ENCODE results near the gene IL21.

Gene IL21

DNA sequence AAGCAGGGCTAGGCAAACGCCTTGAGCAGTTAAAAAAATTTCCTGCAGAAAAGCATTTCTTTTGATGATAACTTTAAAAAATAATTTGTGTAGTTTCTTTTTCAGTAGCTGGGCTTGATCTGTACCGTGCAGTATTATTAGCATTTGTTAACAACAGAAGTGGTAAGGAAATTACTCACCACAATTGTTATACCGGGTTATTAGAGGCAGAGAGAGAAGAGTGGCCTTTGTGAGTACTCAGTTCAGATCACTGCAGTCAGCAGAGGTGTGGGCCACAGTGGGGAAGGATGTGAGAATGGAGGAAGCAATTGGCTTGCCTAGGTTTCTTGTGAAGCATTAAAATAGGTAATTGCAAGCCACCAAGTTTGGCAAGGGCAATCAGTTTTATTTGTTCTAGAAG lies 14.3 kb upstream of the IL21 start:
- H2AFZ ChIP-seq (ENCODE audit: low read length): no peak overlapping the region
- no peaks in the 10 kb centered on the region for H3K4me1 ChIP-seq (ENCODE audit: insufficient read depth, low read length, poor library complexity, severe bottlenecking)

GRCh38 chr4:122633211-122633610 lies 12.3 kb upstream of the IL21 start:
- no peak overlapping the region for H3K4me2 ChIP-seq (ENCODE audit: low read depth, low read length, poor library complexity, severe bottlenecking)
- H3K79me2 ChIP-seq (ENCODE audit: insufficient read depth, low read length): no peaks in the 10 kb centered on the region
- H3K36me3 ChIP-seq (ENCODE audit: insufficient read depth, low read length): no peaks in the 10 kb centered on the region
- no peaks in the 10 kb centered on the region for H3F3A ChIP-seq (ENCODE audit: low read depth)
- H3K9me2 ChIP-seq (replicated peaks; ENCODE audit: low read depth, low read length): no peaks in the 10 kb centered on the region
- no peak overlapping the region for H3K4me3 ChIP-seq (ENCODE audit: low read length, poor library complexity, severe bottlenecking)
- no peaks in the 10 kb centered on the region for H4K20me1 ChIP-seq (ENCODE audit: insufficient read depth, low read length, poor library complexity, severe bottlenecking)
- H3K9me3 ChIP-seq (ENCODE audit: insufficient read depth, low read depth, low read length): no peaks in the 10 kb centered on the region
- H2AFZ ChIP-seq (ENCODE audit: low read length): no peak overlapping the region
- no peak overlapping the region for H3K9ac ChIP-seq (ENCODE audit: low read depth, low read length, poor library complexity, severe bottlenecking)
- no peaks in the 10 kb centered on the region for H3K4me1 ChIP-seq (ENCODE audit: insufficient read depth, low read length, poor library complexity, severe bottlenecking)
- TF ChIP-seq, protein P1, sequence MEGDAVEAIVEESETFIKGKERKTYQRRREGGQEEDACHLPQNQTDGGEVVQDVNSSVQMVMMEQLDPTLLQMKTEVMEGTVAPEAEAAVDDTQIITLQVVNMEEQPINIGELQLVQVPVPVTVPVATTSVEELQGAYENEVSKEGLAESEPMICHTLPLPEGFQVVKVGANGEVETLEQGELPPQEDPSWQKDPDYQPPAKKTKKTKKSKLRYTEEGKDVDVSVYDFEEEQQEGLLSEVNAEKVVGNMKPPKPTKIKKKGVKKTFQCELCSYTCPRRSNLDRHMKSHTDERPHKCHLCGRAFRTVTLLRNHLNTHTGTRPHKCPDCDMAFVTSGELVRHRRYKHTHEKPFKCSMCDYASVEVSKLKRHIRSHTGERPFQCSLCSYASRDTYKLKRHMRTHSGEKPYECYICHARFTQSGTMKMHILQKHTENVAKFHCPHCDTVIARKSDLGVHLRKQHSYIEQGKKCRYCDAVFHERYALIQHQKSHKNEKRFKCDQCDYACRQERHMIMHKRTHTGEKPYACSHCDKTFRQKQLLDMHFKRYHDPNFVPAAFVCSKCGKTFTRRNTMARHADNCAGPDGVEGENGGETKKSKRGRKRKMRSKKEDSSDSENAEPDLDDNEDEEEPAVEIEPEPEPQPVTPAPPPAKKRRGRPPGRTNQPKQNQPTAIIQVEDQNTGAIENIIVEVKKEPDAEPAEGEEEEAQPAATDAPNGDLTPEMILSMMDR (conservative IDR thresholded peaks at IDR 0.05; ENCODE audit: low read length): no peak
- TF ChIP-seq EZH2phosphoT487 (IDR thresholded peaks at IDR 0.05; ENCODE audit: borderline replicate concordance): no peak
- peaks cover 5% of the 10 kb centered on the region for H3K27me3 ChIP-seq (ENCODE audit: insufficient read depth, low read length, poor library complexity, severe bottlenecking)

More for the DNA sequence above, 14.3 kb upstream of the IL21 start:
- Histone ChIP-seq H3F3A (ENCODE audit: low read depth) (no peaks in the 10 kb centered on the region), H3K4me3 (ENCODE audit: low read length, poor library complexity, severe bottlenecking) (no peak overlapping the region), H4K20me1 (ENCODE audit: insufficient read depth, low read length, poor library complexity, severe bottlenecking) (no peaks in the 10 kb centered on the region), H3K9me2 (replicated peaks; ENCODE audit: low read depth, low read length) (no peaks in the 10 kb centered on the region), H3K4me2 (ENCODE audit: low read depth, low read length, poor library complexity, severe bottlenecking) (no peak overlapping the region), H3K9me3 (ENCODE audit: insufficient read depth, low read depth, low read length) (no peaks in the 10 kb centered on the region), H3K9ac (ENCODE audit: low read depth, low read length, poor library complexity, severe bottlenecking) (no peak overlapping the region), H3K79me2 (ENCODE audit: insufficient read depth, low read length) (no peaks in the 10 kb centered on the region), H3K27me3 (ENCODE audit: insufficient read depth, low read length, poor library complexity, severe bottlenecking) (peaks cover 5% of the 10 kb centered on the region), H3K36me3 (ENCODE audit: insufficient read depth, low read length) (no peaks in the 10 kb centered on the region)
- TF ChIP-seq, protein P1 (conservative IDR thresholded peaks at IDR 0.05; ENCODE audit: low read length): no peak
- no peak for TF ChIP-seq EZH2phosphoT487 (IDR thresholded peaks at IDR 0.05; ENCODE audit: borderline replicate concordance)

DNA sequence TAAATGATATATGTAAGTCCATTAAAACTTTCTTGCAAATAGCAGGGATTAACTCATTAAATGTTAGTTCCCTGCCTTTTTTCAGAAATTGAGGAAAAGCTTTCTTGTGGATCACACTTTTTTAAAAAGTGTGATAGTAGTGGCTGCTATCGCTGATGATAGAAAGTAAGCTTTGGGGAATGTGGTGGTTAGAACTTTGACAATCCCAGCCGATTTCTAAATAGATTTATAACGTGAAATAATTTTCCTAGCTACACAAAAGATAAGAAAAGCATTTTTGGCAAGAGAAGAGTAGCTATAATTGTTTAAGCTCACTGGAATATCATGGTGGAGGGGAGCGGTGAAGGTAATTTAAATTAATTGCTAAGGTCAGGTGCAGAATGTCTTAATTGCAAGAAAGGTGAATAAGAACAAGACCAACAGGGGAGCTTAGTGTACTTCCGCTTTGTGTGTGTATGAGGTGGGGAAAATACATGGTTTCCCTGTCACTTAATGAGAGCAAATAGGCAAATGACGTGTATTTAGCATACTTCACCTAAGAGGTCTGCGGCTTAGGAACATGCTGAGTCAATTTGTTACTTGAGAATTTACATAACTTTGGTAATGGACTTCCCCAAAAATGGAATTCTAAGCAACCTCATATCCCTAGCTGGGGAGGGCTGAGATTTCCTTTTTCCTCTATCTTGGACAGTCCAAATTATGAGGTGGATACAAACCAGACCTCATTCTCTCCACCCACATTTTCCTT lies 11.7 kb upstream of the IL21 start:
- H3K9me3 ChIP-seq (ENCODE audit: insufficient read depth, low read depth, low read length): no peaks in the 10 kb centered on the region
- H3K9ac ChIP-seq (ENCODE audit: low read depth, low read length, poor library complexity, severe bottlenecking): no peak overlapping the region
- peaks cover 5% of the 10 kb centered on the region for H3K27me3 ChIP-seq (ENCODE audit: insufficient read depth, low read length, poor library complexity, severe bottlenecking)
- H3F3A ChIP-seq (ENCODE audit: low read depth): no peaks in the 10 kb centered on the region
- H3K9me2 ChIP-seq (replicated peaks; ENCODE audit: low read depth, low read length): no peaks in the 10 kb centered on the region
- H3K4me1 ChIP-seq (ENCODE audit: insufficient read depth, low read length, poor library complexity, severe bottlenecking): no peaks in the 10 kb centered on the region
- TF ChIP-seq EZH2phosphoT487 (IDR thresholded peaks at IDR 0.05; ENCODE audit: borderline replicate concordance): no peak
- no peaks in the 10 kb centered on the region for H3K36me3 ChIP-seq (ENCODE audit: insufficient read depth, low read length)
- H3K4me2 ChIP-seq (ENCODE audit: low read depth, low read length, poor library complexity, severe bottlenecking): no peak overlapping the region
- H3K79me2 ChIP-seq (ENCODE audit: insufficient read depth, low read length): no peaks in the 10 kb centered on the region
- no peaks in the 10 kb centered on the region for H4K20me1 ChIP-seq (ENCODE audit: insufficient read depth, low read length, poor library complexity, severe bottlenecking)
- no peak overlapping the region for H2AFZ ChIP-seq (ENCODE audit: low read length)
- H3K4me3 ChIP-seq (ENCODE audit: low read length, poor library complexity, severe bottlenecking): no peak overlapping the region

- no peak overlapping the region for H3K4me3 ChIP-seq (ENCODE audit: low read length, poor library complexity, severe bottlenecking)
Measured at GRCh38 chr4:122625156-122625555, 4.3 kb upstream of the IL21 start.

More at GRCh38 chr4:122625156-122625555, 4.3 kb upstream of the IL21 start:
- Histone ChIP-seq H3F3A (ENCODE audit: low read depth) (no peaks in the 10 kb centered on the region), H4K20me1 (ENCODE audit: insufficient read depth, low read length, poor library complexity, severe bottlenecking) (no peaks in the 10 kb centered on the region), H3K4me2 (ENCODE audit: low read depth, low read length, poor library complexity, severe bottlenecking) (no peak overlapping the region), H3K9me2 (replicated peaks; ENCODE audit: low read depth, low read length) (no peaks in the 10 kb centered on the region), H3K36me3 (ENCODE audit: insufficient read depth, low read length) (no peaks in the 10 kb centered on the region), H3K9me3 (ENCODE audit: insufficient read depth, low read depth, low read length) (no peaks in the 10 kb centered on the region), H2AFZ (ENCODE audit: low read length) (no peak overlapping the region), H3K9ac (ENCODE audit: low read depth, low read length, poor library complexity, severe bottlenecking) (no peak overlapping the region), H3K4me1 (ENCODE audit: insufficient read depth, low read length, poor library complexity, severe bottlenecking) (no peaks in the 10 kb centered on the region), H3K79me2 (ENCODE audit: insufficient read depth, low read length) (no peaks in the 10 kb centered on the region), H3K27me3 (ENCODE audit: insufficient read depth, low read length, poor library complexity, severe bottlenecking) (no peaks in the 10 kb centered on the region)
- TF ChIP-seq EZH2phosphoT487 (IDR thresholded peaks at IDR 0.05; ENCODE audit: borderline replicate concordance): no peak
- TF ChIP-seq, protein P1 (conservative IDR thresholded peaks at IDR 0.05; ENCODE audit: low read length): no peak
